Activated naive CD8-positive, alpha-beta T cell treated with anti-CD3 and anti-CD28 coated beads, Interleukin-2, amount 50 U/mL, for 24 hours (primary cell): Measurements from ENCODE around the gene RACGAP1.

ENCODE experiments used
- ATAC-seq: fragments of 150-1000 bp; cut with Tn5 transposase; one replicate; pipeline ENCODE4 v1.10.0; 2021
- DNase-seq: peaks from one replicate; pipeline ENCODE4 v3.0.0; 2021
- H3K27ac Mint-ChIP-seq: one replicate; pipeline ENCODE4 v1.8.0; 2021; ENCODE audit warnings: mild to moderate bottlenecking, mixed read lengths
- H3K27me3 Mint-ChIP-seq: one replicate; pipeline ENCODE4 v1.8.0; 2021; ENCODE audit warnings: mixed read lengths
- H3K36me3 Mint-ChIP-seq: one replicate; pipeline ENCODE4 v1.8.0; 2021; ENCODE audit warnings: low read depth, mixed read lengths
- H3K4me1 Mint-ChIP-seq: one replicate; pipeline ENCODE4 v1.8.0; 2021; ENCODE audit warnings: mixed read lengths
- H3K4me3 Mint-ChIP-seq: one replicate; pipeline ENCODE4 v1.8.0; 2021; ENCODE audit warnings: mild to moderate bottlenecking, moderate library complexity, mixed read lengths
- H3K9me3 Mint-ChIP-seq: one replicate; pipeline ENCODE4 v1.8.0; 2021; ENCODE audit warnings: mixed read lengths

RACGAP1 gene

GRCh38 chr12:50024805-50025186 lies 498 bp downstream of the RACGAP1 start:
- Mint-ChIP-seq H3K36me3 (peaks cover 24% of the 10 kb centered on the region), H3K9me3 (peaks cover 6% of the 10 kb centered on the region), H3K27ac (peak overlapping the region; percentile 97), H3K4me1 (peaks cover 25% of the 10 kb centered on the region), H3K4me3 (peak overlapping the region; percentile 97), H3K27me3 (no peaks in the 10 kb centered on the region)
- peak; percentile 45 for ATAC-seq
- DNase-seq: no peak

GRCh38 chr12:50024227-50024626 lies 1.1 kb downstream of the RACGAP1 start:
- H3K9me3 Mint-ChIP-seq: peaks cover 6% of the 10 kb centered on the region
- no peak for DNase-seq
- peaks cover 24% of the 10 kb centered on the region for H3K36me3 Mint-ChIP-seq
- H3K4me3 Mint-ChIP-seq: peak overlapping the region; percentile 97
- peaks cover 25% of the 10 kb centered on the region for H3K4me1 Mint-ChIP-seq
- no peak for ATAC-seq
- H3K27ac Mint-ChIP-seq: peak overlapping the region; percentile 97
- no peaks in the 10 kb centered on the region for H3K27me3 Mint-ChIP-seq

- Mint-ChIP-seq H3K9me3 (peaks cover 6% of the 10 kb centered on the region), H3K4me3 (peak overlapping the region; percentile 97), H3K27ac (no peak overlapping the region), H3K4me1 (peaks cover 25% of the 10 kb centered on the region), H3K27me3 (no peaks in the 10 kb centered on the region), H3K36me3 (peaks cover 24% of the 10 kb centered on the region)
- no peak for ATAC-seq
- no peak for DNase-seq
These were observed 2.4 kb downstream of the RACGAP1 start for GRCh38 chr12:50022903-50023302.

- Mint-ChIP-seq H3K27me3 (no peaks in the 10 kb centered on the region), H3K9me3 (peaks cover 5% of the 10 kb centered on the region), H3K4me3 (no peak overlapping the region), H3K27ac (no peak overlapping the region), H3K36me3 (peaks cover 27% of the 10 kb centered on the region), H3K4me1 (peaks cover 23% of the 10 kb centered on the region)
- ATAC-seq (no peak), DNase-seq (no peak)
These were observed 4.3 kb downstream of the RACGAP1 start for GRCh38 chr12:50021031-50021430.

- Mint-ChIP-seq H3K4me1 (peaks cover 14% of the 10 kb centered on the region), H3K36me3 (peaks cover 25% of the 10 kb centered on the region), H3K9me3 (no peaks in the 10 kb centered on the region), H3K27me3 (no peaks in the 10 kb centered on the region), H3K27ac (no peak overlapping the region), H3K4me3 (no peak overlapping the region)
- ATAC-seq: no peak
- no peak for DNase-seq
These were observed 5.8 kb downstream of the RACGAP1 start for GRCh38 chr12:50019524-50019923.

- no peak for ATAC-seq
- H3K27ac Mint-ChIP-seq: no peak overlapping the region
- no peaks in the 10 kb centered on the region for H3K27me3 Mint-ChIP-seq
- H3K9me3 Mint-ChIP-seq: no peaks in the 10 kb centered on the region
- peaks cover 25% of the 10 kb centered on the region for H3K36me3 Mint-ChIP-seq
- H3K4me3 Mint-ChIP-seq: no peak overlapping the region
- no peak for DNase-seq
- H3K4me1 Mint-ChIP-seq: peaks cover 13% of the 10 kb centered on the region
These were observed 6.3 kb downstream of the RACGAP1 start for GRCh38 chr12:50018968-50019367.

GRCh38 chr12:50018154-50018553 lies 7.1 kb downstream of the RACGAP1 start:
- ATAC-seq (no peak), DNase-seq (no peak)
- H3K4me1 Mint-ChIP-seq: peaks cover 14% of the 10 kb centered on the region
- no peaks in the 10 kb centered on the region for H3K9me3 Mint-ChIP-seq
- H3K4me3 Mint-ChIP-seq: no peak overlapping the region
- peaks cover 28% of the 10 kb centered on the region for H3K36me3 Mint-ChIP-seq
- H3K27ac Mint-ChIP-seq: no peak overlapping the region
- H3K27me3 Mint-ChIP-seq: no peaks in the 10 kb centered on the region

GRCh38 chr12:50017641-50018040 lies 7.7 kb downstream of the RACGAP1 start:
- H3K4me3 Mint-ChIP-seq: no peak overlapping the region
- H3K4me1 Mint-ChIP-seq: peaks cover 12% of the 10 kb centered on the region
- H3K9me3 Mint-ChIP-seq: no peaks in the 10 kb centered on the region
- DNase-seq: no peak
- peaks cover 24% of the 10 kb centered on the region for H3K36me3 Mint-ChIP-seq
- no peak for ATAC-seq
- H3K27me3 Mint-ChIP-seq: no peaks in the 10 kb centered on the region
- no peak overlapping the region for H3K27ac Mint-ChIP-seq

- H3K27me3 Mint-ChIP-seq: no peaks in the 10 kb centered on the region
- no peaks in the 10 kb centered on the region for H3K9me3 Mint-ChIP-seq
- no peak overlapping the region for H3K27ac Mint-ChIP-seq
- no peak for DNase-seq
- H3K4me3 Mint-ChIP-seq: no peak overlapping the region
- peaks cover 22% of the 10 kb centered on the region for H3K36me3 Mint-ChIP-seq
- H3K4me1 Mint-ChIP-seq: peaks cover 10% of the 10 kb centered on the region
- ATAC-seq: no peak
These were observed 8.5 kb downstream of the RACGAP1 start for GRCh38 chr12:50016501-50017475.

GRCh38 chr12:50014342-50014741 lies 11.0 kb downstream of the RACGAP1 start:
- Mint-ChIP-seq H3K9me3 (no peaks in the 10 kb centered on the region), H3K27me3 (no peaks in the 10 kb centered on the region), H3K4me3 (no peak overlapping the region), H3K4me1 (peaks cover 10% of the 10 kb centered on the region), H3K36me3 (peaks cover 29% of the 10 kb centered on the region), H3K27ac (no peak overlapping the region)
- DNase-seq (no peak), ATAC-seq (no peak)

GRCh38 chr12:50013361-50014147 lies 11.7 kb downstream of the RACGAP1 start:
- Mint-ChIP-seq H3K4me3 (no peak overlapping the region), H3K27me3 (no peaks in the 10 kb centered on the region), H3K36me3 (peaks cover 30% of the 10 kb centered on the region), H3K27ac (no peak overlapping the region), H3K9me3 (no peaks in the 10 kb centered on the region), H3K4me1 (peaks cover 10% of the 10 kb centered on the region)
- no peak for DNase-seq
- no peak for ATAC-seq

- Mint-ChIP-seq H3K27ac (no peak overlapping the region), H3K9me3 (no peaks in the 10 kb centered on the region), H3K27me3 (no peaks in the 10 kb centered on the region), H3K36me3 (peaks cover 39% of the 10 kb centered on the region), H3K4me3 (no peak overlapping the region), H3K4me1 (peaks cover 9% of the 10 kb centered on the region)
- ATAC-seq (no peak), DNase-seq (no peak)
These were observed 18.4 kb downstream of the RACGAP1 start for GRCh38 chr12:50006754-50007442.

GRCh38 chr12:50006280-50006679 lies 19.0 kb downstream of the RACGAP1 start:
- H3K36me3 Mint-ChIP-seq: peaks cover 42% of the 10 kb centered on the region
- H3K27ac Mint-ChIP-seq: no peak overlapping the region
- DNase-seq: no peak
- H3K9me3 Mint-ChIP-seq: no peaks in the 10 kb centered on the region
- H3K4me1 Mint-ChIP-seq: peaks cover 9% of the 10 kb centered on the region
- no peaks in the 10 kb centered on the region for H3K27me3 Mint-ChIP-seq
- ATAC-seq: no peak
- H3K4me3 Mint-ChIP-seq: no peak overlapping the region

GRCh38 chr12:50005175-50005574 lies 20.1 kb downstream of the RACGAP1 start:
- ATAC-seq (no peak), DNase-seq (no peak)
- no peaks in the 10 kb centered on the region for H3K9me3 Mint-ChIP-seq
- H3K36me3 Mint-ChIP-seq: peaks cover 49% of the 10 kb centered on the region
- peaks cover 9% of the 10 kb centered on the region for H3K4me1 Mint-ChIP-seq
- H3K27me3 Mint-ChIP-seq: no peaks in the 10 kb centered on the region
- H3K27ac Mint-ChIP-seq: no peak overlapping the region
- H3K4me3 Mint-ChIP-seq: no peak overlapping the region
